ENCODE results near the gene NUDT3.

GRCh38 chr6:34383656-34384320, 8.7 kb downstream of the NUDT3 start:
- TF ChIP-seq USF2 (IDR thresholded peaks at IDR 0.05; ENCODE audit: borderline replicate concordance, low read depth, low read length) (no peak), POLR2AphosphoS5 (IDR thresholded peaks at IDR 0.05; ENCODE audit: low read depth, low read length) (no peak), YY1 (IDR thresholded peaks at IDR 0.05; ENCODE audit: low read depth) (no peak), MEF2A (IDR thresholded peaks at IDR 0.05; ENCODE audit: borderline replicate concordance, low read depth) (no peak), TCF12 (IDR thresholded peaks at IDR 0.05) (no peak), CTCF (IDR thresholded peaks at IDR 0.05) (no peak), TAF1 (IDR thresholded peaks at IDR 0.05; ENCODE audit: borderline replicate concordance, low read depth, low read length) (no peak), GABPA (IDR thresholded peaks at IDR 0.05; ENCODE audit: low read depth) (no peak), JUND (IDR thresholded peaks at IDR 0.05) (no peak), RXRA (IDR thresholded peaks at IDR 0.05; ENCODE audit: borderline replicate concordance, low read depth) (no peak)
